ENCODE measurements around the gene ABCC11. TPM values are rescaled to one million over a fixed set of nuclear protein-coding genes. Genes with fewer than 3 reads are reported as not detected.

The ABCC11 gene
- total RNA-seq, 2 donors from 2014 or later: 0.50 TPM; not detected in 1

DNA sequence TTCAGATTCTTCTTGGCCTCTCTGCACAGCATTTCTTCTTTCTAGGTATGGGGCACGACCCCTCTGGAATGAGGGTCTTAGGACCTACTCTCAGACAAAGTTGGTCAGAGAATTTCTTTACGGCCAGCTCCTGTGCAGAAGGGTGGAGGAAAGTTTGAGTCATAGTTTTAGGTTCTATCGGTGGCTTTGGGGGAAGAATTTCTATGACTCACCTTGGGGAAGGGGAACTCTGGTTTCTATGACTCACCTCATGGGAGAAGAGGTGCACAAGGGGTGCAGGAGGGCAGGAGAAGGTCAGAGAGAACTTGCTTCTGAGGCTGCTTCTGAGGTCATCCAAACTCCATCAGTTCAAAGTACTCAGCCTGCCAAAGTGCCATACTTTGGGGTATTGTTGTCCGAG lies 89.0 kb downstream of the ABCC11 start:
- Mint-ChIP-seq H3K36me3 (no peaks in the 10 kb centered on the region), H3K27ac (peak overlapping the region; percentile 79 to 94), H3K9me3 (no peaks in the 10 kb centered on the region)
- DNase-seq (ENCODE audit: low spot score in 2 of 2): peak; percentile 44 to 64
- peak; percentile 96 to 97 for ATAC-seq

DNA sequence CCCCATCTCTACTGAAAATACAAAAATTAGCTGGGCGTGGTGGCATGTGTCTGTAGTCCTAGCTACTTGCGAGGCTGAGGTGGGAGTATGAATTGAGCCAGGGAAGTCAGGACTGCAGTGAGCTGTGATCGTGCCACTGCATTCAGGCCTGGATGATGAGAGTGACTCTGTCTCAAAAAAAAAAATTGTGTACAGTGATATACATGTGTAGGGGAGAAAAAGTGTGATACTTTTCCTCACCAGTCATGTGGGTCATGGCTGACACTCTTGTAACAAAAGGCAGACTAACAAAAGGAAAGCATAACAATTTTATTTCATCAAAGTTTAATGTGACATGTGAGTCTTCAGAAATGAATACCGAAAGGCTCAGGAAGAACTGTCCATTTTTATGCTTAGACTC lies 89.5 kb downstream of the ABCC11 start:
- Mint-ChIP-seq H3K9me3 (no peaks in the 10 kb centered on the region), H3K36me3 (no peaks in the 10 kb centered on the region), H3K27ac (peak overlapping the region in 1 of 2 donors; percentile 79)
- ATAC-seq: peak; percentile 53 to 63
- no peak for DNase-seq (ENCODE audit: low spot score in 2 of 2)

- Mint-ChIP-seq H3K27ac (peak overlapping the region in 1 of 2 donors; percentile 79), H3K9me3 (no peaks in the 10 kb centered on the region), H3K36me3 (no peaks in the 10 kb centered on the region)
- ATAC-seq (no peak), DNase-seq (ENCODE audit: low spot score in 2 of 2) (no peak)
Measured at GRCh38 chr16:48157302-48157701, 90.0 kb downstream of the ABCC11 start.

- ATAC-seq (no peak), DNase-seq (ENCODE audit: low spot score in 2 of 2) (peak; percentile 73 to 92)
- Mint-ChIP-seq H3K36me3 (no peaks in the 10 kb centered on the region), H3K27ac (no peak overlapping the region), H3K9me3 (no peaks in the 10 kb centered on the region)
Measured at GRCh38 chr16:48156790-48157209, 90.5 kb downstream of the ABCC11 start.

- DNase-seq (ENCODE audit: low spot score in 2 of 2) (no peak), ATAC-seq (no peak)
- H3K9me3 Mint-ChIP-seq: no peaks in the 10 kb centered on the region
- H3K27ac Mint-ChIP-seq: no peak within 1 kb of the TSS
- H3K36me3 Mint-ChIP-seq: no peaks in the 10 kb centered on the region
Measured at GRCh38 chr16:48155926-48156789, 91.2 kb downstream of the ABCC11 start, which contains the start of gene ABCC12. ABCC12 (minus strand) TSS chr16:48155993; CDS start chr16:48146424, 9,569 bp downstream.

DNA sequence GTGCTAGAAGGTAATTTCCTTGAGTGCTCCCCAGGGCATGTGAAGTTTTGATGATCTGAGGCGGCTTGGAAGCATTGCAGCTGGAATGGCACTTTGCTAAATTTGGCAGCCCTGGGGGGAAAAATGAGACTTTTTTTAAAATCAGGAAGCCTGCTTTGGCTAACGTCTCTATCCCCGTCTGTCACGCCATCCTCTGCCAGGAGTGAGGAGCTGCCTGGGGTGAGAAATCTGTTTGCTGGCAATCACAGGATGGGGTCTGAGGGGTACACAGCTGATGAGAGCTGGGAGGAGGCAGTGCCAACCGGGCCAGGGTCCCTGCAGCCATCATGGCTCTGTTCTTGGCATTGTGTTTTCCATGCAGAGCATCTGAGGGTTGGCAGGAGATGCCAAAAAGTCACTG lies 93.6 kb downstream of the ABCC11 start:
- Mint-ChIP-seq H3K36me3 (no peaks in the 10 kb centered on the region), H3K9me3 (peaks cover 0 to 5% of the 10 kb centered on the region in 2 donors), H3K27ac (no peak overlapping the region)
- ATAC-seq: no peak
- DNase-seq (ENCODE audit: low spot score in 2 of 2): no peak

DNA sequence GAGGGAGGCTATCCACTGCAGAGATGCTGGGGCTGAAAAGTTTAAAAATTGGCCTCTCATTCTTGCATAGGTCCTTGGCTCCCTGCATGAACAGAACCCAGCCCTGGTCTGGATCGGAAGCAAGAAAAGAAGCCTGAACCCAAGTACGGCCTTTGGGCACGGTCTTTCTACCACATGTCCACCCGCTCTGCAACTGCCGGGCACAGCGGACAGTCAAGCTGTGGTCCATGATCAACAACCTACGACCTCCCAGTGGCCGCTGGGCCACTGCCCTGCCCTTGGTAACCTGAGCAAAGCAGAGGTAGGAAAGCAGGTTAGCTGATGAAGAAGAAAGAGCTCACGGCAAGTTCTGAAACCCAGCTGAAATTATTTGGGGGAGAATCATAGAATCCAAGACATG lies 95.1 kb downstream of the ABCC11 start:
- DNase-seq (ENCODE audit: low spot score in 2 of 2) (no peak), ATAC-seq (no peak)
- H3K27ac Mint-ChIP-seq: no peak overlapping the region
- no peaks in the 10 kb centered on the region for H3K36me3 Mint-ChIP-seq
- H3K9me3 Mint-ChIP-seq: peaks cover 0 to 5% of the 10 kb centered on the region in 2 donors

DNA sequence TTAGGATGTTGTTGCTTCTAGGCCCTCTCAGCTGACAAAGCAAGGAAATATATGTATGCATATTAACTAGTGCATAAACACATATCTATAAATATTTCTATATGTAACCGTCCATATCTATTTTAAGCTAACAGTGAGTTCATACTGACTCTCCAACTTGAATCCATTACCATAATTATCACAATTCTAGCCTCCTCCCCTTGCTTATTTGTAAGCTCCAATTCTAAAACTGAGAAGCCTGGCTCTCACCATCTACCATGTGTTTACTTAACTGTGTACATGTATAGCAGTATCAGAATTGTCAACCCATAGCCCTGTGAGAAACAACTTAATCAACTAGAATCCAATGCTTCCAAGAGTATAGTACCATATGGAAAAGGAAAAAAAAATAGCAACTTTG lies 96.6 kb downstream of the ABCC11 start:
- no peak for DNase-seq (ENCODE audit: low spot score in 2 of 2)
- Mint-ChIP-seq H3K9me3 (peaks cover 0 to 5% of the 10 kb centered on the region in 2 donors), H3K36me3 (no peaks in the 10 kb centered on the region), H3K27ac (no peak overlapping the region)
- ATAC-seq: no peak

DNA sequence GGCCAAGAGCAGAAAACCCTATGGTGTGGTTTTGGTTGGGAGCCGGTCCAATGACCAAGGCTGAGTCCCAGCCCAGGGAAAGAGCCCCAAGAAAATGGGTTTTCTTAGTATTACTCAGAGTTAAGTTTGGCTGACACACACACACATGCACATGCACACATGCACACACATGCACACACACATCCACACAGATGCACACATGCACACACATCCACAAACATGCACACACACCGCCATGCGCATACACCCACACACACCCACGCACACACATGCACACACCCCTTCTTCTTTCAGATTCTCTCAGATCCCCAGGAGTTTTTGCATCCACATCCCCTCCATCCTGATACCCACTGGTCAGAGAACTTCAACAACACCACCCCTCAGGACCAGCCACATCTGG lies 100.6 kb downstream of the ABCC11 start:
- no peak for DNase-seq (ENCODE audit: low spot score in 2 of 2)
- no peaks in the 10 kb centered on the region for H3K36me3 Mint-ChIP-seq
- H3K27ac Mint-ChIP-seq: no peak overlapping the region
- ATAC-seq: no peak
- H3K9me3 Mint-ChIP-seq: peaks cover 0 to 5% of the 10 kb centered on the region in 2 donors

DNA sequence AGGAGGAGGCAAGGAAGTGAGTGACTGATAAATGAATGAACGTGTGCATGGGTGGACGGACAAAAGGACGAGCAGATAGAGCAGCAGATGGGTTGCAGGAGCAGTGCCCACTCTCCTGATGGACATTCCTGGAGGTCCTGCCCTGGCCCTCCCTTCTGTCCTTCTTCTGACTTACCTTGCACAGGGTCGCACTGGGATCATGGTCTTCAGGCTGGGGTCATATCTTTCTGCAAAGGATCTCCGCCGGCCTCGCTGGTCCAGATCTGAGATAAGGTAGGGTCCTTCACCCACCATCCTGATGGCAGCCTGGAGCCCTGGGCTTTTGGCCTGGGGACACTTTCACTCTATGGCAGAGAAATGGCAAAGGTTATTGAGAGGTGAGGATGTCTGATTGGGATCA lies 101.2 kb downstream of the ABCC11 start:
- no peaks in the 10 kb centered on the region for H3K36me3 Mint-ChIP-seq
- DNase-seq (ENCODE audit: low spot score in 2 of 2): no peak
- no peak overlapping the region for H3K27ac Mint-ChIP-seq
- H3K9me3 Mint-ChIP-seq: peaks cover 0 to 5% of the 10 kb centered on the region in 2 donors
- ATAC-seq: no peak

- no peaks in the 10 kb centered on the region for H3K36me3 Mint-ChIP-seq
Measured at GRCh38 chr16:48143812-48144368, 103.4 kb downstream of the ABCC11 start.

GRCh38 chr16:48140821-48141220 lies 106.5 kb downstream of the ABCC11 start:
- H3K36me3 Mint-ChIP-seq: no peaks in the 10 kb centered on the region
- H3K9me3 Mint-ChIP-seq: no peaks in the 10 kb centered on the region
- ATAC-seq (no peak), DNase-seq (ENCODE audit: low spot score in 2 of 2) (no peak)
- no peak overlapping the region for H3K27ac Mint-ChIP-seq

More at GRCh38 chr16:48143812-48144368, 103.4 kb downstream of the ABCC11 start:
- DNase-seq (ENCODE audit: low spot score in 2 of 2): no peak
- Mint-ChIP-seq H3K9me3 (no peaks in the 10 kb centered on the region), H3K27ac (no peak overlapping the region)
- no peak for ATAC-seq

DNA sequence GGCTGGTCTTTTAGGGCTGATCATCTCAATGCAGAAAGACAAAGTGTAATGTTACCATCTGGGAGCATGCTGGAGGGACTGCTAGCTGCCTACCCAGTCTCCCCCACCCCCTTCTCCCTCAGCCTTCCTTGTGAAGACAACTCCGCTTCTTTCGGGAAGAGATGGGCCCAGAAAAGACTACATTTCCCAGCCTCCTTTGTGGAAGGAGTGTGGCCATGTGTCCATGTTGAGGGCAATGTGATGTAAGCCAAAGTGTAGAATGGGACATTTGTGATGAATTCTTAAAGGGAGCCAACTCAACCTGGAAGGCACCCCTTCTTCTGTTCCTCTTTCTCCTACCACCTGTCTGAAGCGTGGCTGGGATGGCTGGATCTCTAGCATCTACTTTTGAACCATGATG lies 107.8 kb downstream of the ABCC11 start:
- H3K36me3 Mint-ChIP-seq: no peaks in the 10 kb centered on the region
- DNase-seq (ENCODE audit: low spot score in 2 of 2): no peak
- no peak for ATAC-seq
- no peaks in the 10 kb centered on the region for H3K9me3 Mint-ChIP-seq
- no peak overlapping the region for H3K27ac Mint-ChIP-seq

DNA sequence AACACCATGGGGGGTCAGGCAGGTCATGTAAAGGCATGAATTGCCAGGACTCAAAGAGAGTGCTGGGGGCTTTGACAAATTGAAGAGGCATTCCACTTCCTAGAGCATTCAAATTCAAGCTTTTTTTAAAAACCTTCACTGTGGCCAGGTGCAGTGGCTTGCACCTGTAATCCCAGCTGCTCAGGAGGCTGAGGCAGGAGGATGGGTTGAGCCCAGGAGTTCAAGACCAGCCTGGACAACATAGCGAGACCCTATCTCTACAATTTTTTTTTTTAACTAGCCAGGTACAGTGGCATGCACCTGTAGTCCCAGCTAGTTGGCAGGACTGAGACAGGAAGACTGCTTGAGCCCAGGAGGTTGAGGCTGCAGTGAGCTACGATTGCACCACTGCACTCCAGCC lies 108.8 kb downstream of the ABCC11 start:
- Mint-ChIP-seq H3K9me3 (no peaks in the 10 kb centered on the region), H3K27ac (no peak overlapping the region), H3K36me3 (no peaks in the 10 kb centered on the region)
- ATAC-seq: no peak
- no peak for DNase-seq (ENCODE audit: low spot score in 2 of 2)

- DNase-seq (ENCODE audit: low spot score in 2 of 2) (no peak), ATAC-seq (no peak)
- H3K9me3 Mint-ChIP-seq: no peaks in the 10 kb centered on the region
- no peak overlapping the region for H3K27ac Mint-ChIP-seq
- no peaks in the 10 kb centered on the region for H3K36me3 Mint-ChIP-seq
Measured at GRCh38 chr16:48137822-48138221, 109.5 kb downstream of the ABCC11 start.

- no peaks in the 10 kb centered on the region for H3K9me3 Mint-ChIP-seq
- no peak overlapping the region for H3K27ac Mint-ChIP-seq
- H3K36me3 Mint-ChIP-seq: no peaks in the 10 kb centered on the region
- ATAC-seq: no peak
- DNase-seq (ENCODE audit: low spot score in 2 of 2): no peak
Measured at GRCh38 chr16:48136547-48137360, 110.6 kb downstream of the ABCC11 start.
